OCI-LY1 (cell line): Measurements from ENCODE around the gene FYCO1.

Source experiments
- H2AFZ ChIP-seq: fragments of 200-600 bp; sonication (generic), shearing (Covaris generic); 2 replicates; pipeline ENCODE4 v1.6.0; 2014; ENCODE audit warnings: antibody characterized with exemption, mild to moderate bottlenecking, low read length
- H3F3A ChIP-seq: fragments of 200-600 bp; sonication (generic), shearing (Covaris generic); 2 replicates; pipeline ENCODE4 v1.6.0; 2014; ENCODE audit warnings: mild to moderate bottlenecking, antibody characterized with exemption, low read length, moderate library complexity; ENCODE audit not compliant: insufficient read depth
- H3K27ac ChIP-seq: fragments of 200-600 bp; sonication (generic); 2 replicates; pipeline ENCODE4 v1.5.1; 2014; ENCODE audit warnings: low read length, mixed run types, mild to moderate bottlenecking, low read depth; ENCODE audit not compliant: poor library complexity, severe bottlenecking
- H3K27me3 ChIP-seq: fragments of 200-600 bp; sonication (generic); 2 replicates; pipeline ENCODE4 v1.6.0; 2014; ENCODE audit warnings: antibody characterized with exemption, mild to moderate bottlenecking, low read length, moderate library complexity; ENCODE audit not compliant: insufficient read depth
- H3K36me3 ChIP-seq: fragments of 200-600 bp; sonication (generic); 2 replicates; pipeline ENCODE4 v1.6.1; 2014; ENCODE audit warnings: mild to moderate bottlenecking, antibody characterized with exemption, low read length, moderate library complexity, mixed read lengths; ENCODE audit not compliant: insufficient read depth
- H3K4me1 ChIP-seq: fragments of 200-600 bp; sonication (generic); 2 replicates; pipeline ENCODE4 v1.5.1; 2014; ENCODE audit warnings: mild to moderate bottlenecking, low read length, moderate library complexity; ENCODE audit not compliant: insufficient read depth, severe bottlenecking
- H3K4me2 ChIP-seq: fragments of 200-600 bp; sonication (generic), shearing (Covaris generic); 2 replicates; pipeline ENCODE4 v1.6.1; 2014; ENCODE audit warnings: low read length
- H3K4me3 ChIP-seq: fragments of 200-600 bp; sonication (generic); 2 replicates; pipeline ENCODE4 v1.5.1; 2014; ENCODE audit warnings: low read length, low read depth, mild to moderate bottlenecking, mixed read lengths; ENCODE audit not compliant: poor library complexity, severe bottlenecking
- H3K79me2 ChIP-seq: fragments of 200-600 bp; shearing (Covaris generic); 2 replicates; pipeline ENCODE4 v1.6.1; 2016; ENCODE audit warnings: mixed run types, low read length, mixed read lengths; ENCODE audit not compliant: insufficient read depth
- H3K9ac ChIP-seq: fragments of 200-600 bp; sonication (generic), shearing (Covaris generic); 2 replicates; pipeline ENCODE4 v1.6.1; 2014; ENCODE audit warnings: mild to moderate bottlenecking, low read length, mixed read lengths
- H3K9me2 ChIP-seq: fragments of 200-600 bp; sonication (generic), shearing (Covaris generic); 2 replicates; pipeline ENCODE4 v1.6.1; 2014; ENCODE audit warnings: low read depth, mild to moderate bottlenecking, low read length, mixed read lengths
- H3K9me3 ChIP-seq: fragments of 200-600 bp; shearing (Covaris generic); 2 replicates; pipeline ENCODE4 v1.6.1; 2014; ENCODE audit warnings: low read length, mixed read lengths
- H4K20me1 ChIP-seq: fragments of 200-600 bp; sonication (generic), shearing (Covaris generic); 2 replicates; pipeline ENCODE4 v1.6.0; 2016; ENCODE audit warnings: mild to moderate bottlenecking, low read length; ENCODE audit not compliant: insufficient read depth
- EZH2 ChIP-seq: fragments of 200-600 bp; sonication (generic), shearing (Covaris generic); IDR thresholded peaks from 2 replicates; pipeline ENCODE4 v1.8.0; 2017; ENCODE audit warnings: borderline replicate concordance, mixed run types, mild to moderate bottlenecking, antibody characterized with exemption, low read length, moderate library complexity, mixed read lengths
- TF ChIP-seq, protein P1 (sequence below): fragments of 200-600 bp; sonication (generic), shearing (Covaris generic); IDR thresholded peaks from 2 replicates; pipeline ENCODE4 v1.5.1; 2017; ENCODE audit warnings: mild to moderate bottlenecking, antibody characterized with exemption, low read length, moderate library complexity, mixed read lengths

Gene FYCO1

GRCh38 chr3:45910892-45911291 lies 84.7 kb downstream of the FYCO1 start:
- H3K36me3 ChIP-seq: no peaks in the 10 kb centered on the region

GRCh38 chr3:45909542-45909941 lies 86.1 kb downstream of the FYCO1 start:
- no peak overlapping the region for H3K9ac ChIP-seq
- no peaks in the 10 kb centered on the region for H3K79me2 ChIP-seq
- no peaks in the 10 kb centered on the region for H3K9me2 ChIP-seq
- H3K27ac ChIP-seq: no peak overlapping the region
- no peaks in the 10 kb centered on the region for H3F3A ChIP-seq
- H3K36me3 ChIP-seq: no peaks in the 10 kb centered on the region
- H3K4me1 ChIP-seq: no peaks in the 10 kb centered on the region
- no peak overlapping the region for H2AFZ ChIP-seq
- no peaks in the 10 kb centered on the region for H4K20me1 ChIP-seq
- no peak overlapping the region for H3K4me2 ChIP-seq
- H3K9me3 ChIP-seq: no peaks in the 10 kb centered on the region
- no peak for TF ChIP-seq EZH2
- TF ChIP-seq, protein P1, sequence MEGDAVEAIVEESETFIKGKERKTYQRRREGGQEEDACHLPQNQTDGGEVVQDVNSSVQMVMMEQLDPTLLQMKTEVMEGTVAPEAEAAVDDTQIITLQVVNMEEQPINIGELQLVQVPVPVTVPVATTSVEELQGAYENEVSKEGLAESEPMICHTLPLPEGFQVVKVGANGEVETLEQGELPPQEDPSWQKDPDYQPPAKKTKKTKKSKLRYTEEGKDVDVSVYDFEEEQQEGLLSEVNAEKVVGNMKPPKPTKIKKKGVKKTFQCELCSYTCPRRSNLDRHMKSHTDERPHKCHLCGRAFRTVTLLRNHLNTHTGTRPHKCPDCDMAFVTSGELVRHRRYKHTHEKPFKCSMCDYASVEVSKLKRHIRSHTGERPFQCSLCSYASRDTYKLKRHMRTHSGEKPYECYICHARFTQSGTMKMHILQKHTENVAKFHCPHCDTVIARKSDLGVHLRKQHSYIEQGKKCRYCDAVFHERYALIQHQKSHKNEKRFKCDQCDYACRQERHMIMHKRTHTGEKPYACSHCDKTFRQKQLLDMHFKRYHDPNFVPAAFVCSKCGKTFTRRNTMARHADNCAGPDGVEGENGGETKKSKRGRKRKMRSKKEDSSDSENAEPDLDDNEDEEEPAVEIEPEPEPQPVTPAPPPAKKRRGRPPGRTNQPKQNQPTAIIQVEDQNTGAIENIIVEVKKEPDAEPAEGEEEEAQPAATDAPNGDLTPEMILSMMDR: no peak
- no peak overlapping the region for H3K4me3 ChIP-seq
- peaks cover 6% of the 10 kb centered on the region; the same call in 1 of the 2 replicates for H3K27me3 ChIP-seq

More at GRCh38 chr3:45910892-45911291, 84.7 kb downstream of the FYCO1 start:
- Histone ChIP-seq H3K27ac (no peak overlapping the region), H3K27me3 (no peaks in the 10 kb centered on the region), H3K9me2 (no peaks in the 10 kb centered on the region), H3K9me3 (no peaks in the 10 kb centered on the region), H3K79me2 (no peaks in the 10 kb centered on the region), H3K4me2 (no peak overlapping the region), H3K4me3 (no peak overlapping the region), H4K20me1 (no peaks in the 10 kb centered on the region), H3K4me1 (no peaks in the 10 kb centered on the region), H3F3A (no peaks in the 10 kb centered on the region), H2AFZ (no peak overlapping the region), H3K9ac (no peak overlapping the region)
- TF ChIP-seq, protein P1: no peak
- TF ChIP-seq EZH2: no peak

DNA sequence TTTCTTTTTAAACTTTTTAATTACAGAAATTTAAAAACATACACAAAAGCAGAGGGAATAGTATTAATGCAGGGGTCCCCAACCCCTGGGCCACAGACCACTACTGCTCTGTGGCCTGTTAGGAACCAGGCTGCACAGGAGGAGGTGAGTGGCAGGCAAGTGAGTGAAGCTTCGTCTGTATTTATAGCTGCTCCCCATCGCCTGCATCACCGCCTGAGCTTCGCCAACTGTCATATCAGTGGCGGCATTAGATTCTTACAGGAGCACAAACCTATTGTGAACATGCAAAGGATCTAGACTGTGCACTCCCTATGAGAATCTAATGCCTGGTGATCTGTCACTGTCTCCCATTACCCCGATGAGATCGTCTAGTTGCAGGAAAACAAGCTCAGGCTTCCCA lies 86.9 kb downstream of the FYCO1 start:
- Histone ChIP-seq H3K27me3 (peaks cover 6% of the 10 kb centered on the region; the same call in 1 of the 2 replicates), H3F3A (no peaks in the 10 kb centered on the region), H3K4me3 (no peak overlapping the region), H3K4me1 (no peaks in the 10 kb centered on the region), H4K20me1 (no peaks in the 10 kb centered on the region), H3K79me2 (no peaks in the 10 kb centered on the region), H3K36me3 (no peaks in the 10 kb centered on the region), H3K9me3 (no peaks in the 10 kb centered on the region), H3K4me2 (no peak overlapping the region), H3K9me2 (no peaks in the 10 kb centered on the region), H3K9ac (no peak overlapping the region), H2AFZ (no peak overlapping the region), H3K27ac (no peak overlapping the region)
- no peak for TF ChIP-seq EZH2
- TF ChIP-seq, protein P1: no peak
